ENCODE results near the gene ELOVL6. TPM values are rescaled to one million over a fixed set of nuclear protein-coding genes. Genes with fewer than 3 reads are reported as not detected.

The ELOVL6 gene
- total and polyA plus RNA-seq, 9 of the 15 experiments (the other 6 are each of a cell fraction or from before 2014, with no cell fraction given): 18.3 to 82.6 (median 46.0) TPM

GRCh38 chr4:110025718-110026117 lies 172.7 kb downstream of the ELOVL6 start:
- Histone ChIP-seq H4K20me1 (replicated peaks; ENCODE audit: control insufficient read depth, insufficient read depth, low read length) (no peaks in the 10 kb centered on the region), H3K79me2 (ENCODE audit: control insufficient read depth, insufficient read depth, low read length) (no peaks in the 10 kb centered on the region), H3K4me3 (no peak overlapping the region), H3K4me1 (replicated peaks in 1 of 2; ENCODE audit: control insufficient read depth in 2 of 2, insufficient read depth in 2 of 2, low read length in 2 of 2) (no peaks in the 10 kb centered on the region), H3K27me3 (ENCODE audit: control insufficient read depth in 2 of 2, insufficient read depth in 2 of 2, low read length in 2 of 2) (peaks cover 0 to 4% of the 10 kb centered on the region in 2 experiments; a peak in 2 of 5 replicates), H3K4me2 (ENCODE audit: insufficient read depth, low read length) (no peak overlapping the region), H3K9ac (ENCODE audit: insufficient read depth in 1 of 2, low read depth in 2 of 2, low read length in 2 of 2) (no peak overlapping the region), H3K9me1 (ENCODE audit: control insufficient read depth, insufficient read depth, low read length) (no peaks in the 10 kb centered on the region), H2AFZ (ENCODE audit: low read depth, low read length) (no peak overlapping the region), H3K9me3 (replicated peaks; ENCODE audit: control insufficient read depth, insufficient read depth, low read depth, low read length) (no peaks in the 10 kb centered on the region), H3K27ac (ENCODE audit: extremely low read depth, low read depth, low read length) (no peak overlapping the region), H3K36me3 (ENCODE audit: control insufficient read depth, insufficient read depth, low read length) (no peaks in the 10 kb centered on the region)
- ATAC-seq (no peak), FAIRE-seq (no peak), DNase-seq (ENCODE audit: extremely low read depth in 1 of 4, low spot score in 3 of 4) (no peak)
- in situ Hi-C loops (cut with MboI) (no loop called here), intact Hi-C loops (cut with micrococcal nuclease) (no loop called here)
- WGBS (ENCODE audit: insufficient coverage, low coverage, missing lambda C conversion rate): 2% methylated on average over 3 of the region's 3 CpGs
- BruUV-seq (replicated peaks): no TSS peak
- no peak for TF ChIP-seq ZNF277 (CRISPR knock-in tag; IDR thresholded peaks at IDR 0.05; ENCODE audit: borderline replicate concordance)
- TF ChIP-seq JUND (IDR thresholded peaks at IDR 0.05; ENCODE audit: borderline replicate concordance, low read depth, low read length): no peak
- no peak for TF ChIP-seq JUND (tag; IDR thresholded peaks at IDR 0.05; ENCODE audit: borderline replicate concordance, low read depth, low read length)
- TF ChIP-seq FOXM1 (IDR thresholded peaks at IDR 0.05; ENCODE audit: low read depth): no peak
- TF ChIP-seq FOXM1 (CRISPR knock-in tag; IDR thresholded peaks at IDR 0.05; ENCODE audit: low read depth): no peak
- no peak for TF ChIP-seq RFX7 (CRISPR knock-in tag; IDR thresholded peaks at IDR 0.05)
- TF ChIP-seq, protein P1, sequence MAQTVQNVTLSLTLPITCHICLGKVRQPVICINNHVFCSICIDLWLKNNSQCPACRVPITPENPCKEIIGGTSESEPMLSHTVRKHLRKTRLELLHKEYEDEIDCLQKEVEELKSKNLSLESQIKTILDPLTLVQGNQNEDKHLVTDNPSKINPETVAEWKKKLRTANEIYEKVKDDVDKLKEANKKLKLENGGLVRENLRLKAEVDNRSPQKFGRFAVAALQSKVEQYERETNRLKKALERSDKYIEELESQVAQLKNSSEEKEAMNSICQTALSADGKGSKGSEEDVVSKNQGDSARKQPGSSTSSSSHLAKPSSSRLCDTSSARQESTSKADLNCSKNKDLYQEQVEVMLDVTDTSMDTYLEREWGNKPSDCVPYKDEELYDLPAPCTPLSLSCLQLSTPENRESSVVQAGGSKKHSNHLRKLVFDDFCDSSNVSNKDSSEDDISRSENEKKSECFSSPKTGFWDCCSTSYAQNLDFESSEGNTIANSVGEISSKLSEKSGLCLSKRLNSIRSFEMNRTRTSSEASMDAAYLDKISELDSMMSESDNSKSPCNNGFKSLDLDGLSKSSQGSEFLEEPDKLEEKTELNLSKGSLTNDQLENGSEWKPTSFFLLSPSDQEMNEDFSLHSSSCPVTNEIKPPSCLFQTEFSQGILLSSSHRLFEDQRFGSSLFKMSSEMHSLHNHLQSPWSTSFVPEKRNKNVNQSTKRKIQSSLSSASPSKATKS (CRISPR knock-in tag; IDR thresholded peaks at IDR 0.05): no peak
- TF ChIP-seq ZFP36 (IDR thresholded peaks at IDR 0.05; ENCODE audit: low read depth, low read length, partially characterized antibody): no peak
- TF ChIP-seq PHB2 (IDR thresholded peaks at IDR 0.05; ENCODE audit: low read depth): no peak
- no peak for TF ChIP-seq NBN (IDR thresholded peaks at IDR 0.05; ENCODE audit: low read depth)
- TF ChIP-seq RBM22 (IDR thresholded peaks at IDR 0.05; ENCODE audit: low read depth, low read length, poor library complexity, severe bottlenecking): no peak
- no peak for TF ChIP-seq TRIM25 (IDR thresholded peaks at IDR 0.05; ENCODE audit: borderline replicate concordance)
- TF ChIP-seq SRSF7 (optimal IDR thresholded peaks at IDR 0.05; ENCODE audit: low read depth, low read length): no peak
- POLR2A ChIA-PET: interaction anchor here (1.2 kb wide), 1 partner anchor 12 kb away, joined by 4 read pairs; no protein-coding TSS in a partner anchor
- CTCF ChIA-PET (ENCODE audit: low intra/inter-chr PET ratio): no interaction called here
